GM12891 (cell line): Measurements from ENCODE around the gene ELOVL4.

ENCODE experiments used
- PAX5 ChIP-seq: IDR thresholded peaks from 2 replicates; pipeline ENCODE4 v1.6.1; 2011; ENCODE audit warnings: low read length, moderate library complexity, mild to moderate bottlenecking; ENCODE audit not compliant: insufficient read depth, severe bottlenecking
- POLR2A ChIP-seq: IDR thresholded peaks from 2 replicates; pipeline ENCODE4 v1.6.1; 2011; ENCODE audit warnings: low read depth, low read length, control low read depth
- POLR2AphosphoS5 ChIP-seq: IDR thresholded peaks from 2 replicates; pipeline ENCODE4 v1.6.1; 2011; ENCODE audit warnings: low read depth, low read length, control low read depth
- POU2F2 ChIP-seq: IDR thresholded peaks from 2 replicates; pipeline ENCODE4 v1.6.1; 2011; ENCODE audit warnings: low read depth, mild to moderate bottlenecking, control low read depth, low read length, moderate library complexity
- SPI1 ChIP-seq: IDR thresholded peaks from 2 replicates; pipeline ENCODE4 v1.6.1; 2011; ENCODE audit warnings: low read depth, low read length, control low read depth
- TAF1 ChIP-seq: IDR thresholded peaks from 2 replicates; pipeline ENCODE4 v1.6.1; 2011; ENCODE audit warnings: low read depth, low read length, control low read depth

DNA sequence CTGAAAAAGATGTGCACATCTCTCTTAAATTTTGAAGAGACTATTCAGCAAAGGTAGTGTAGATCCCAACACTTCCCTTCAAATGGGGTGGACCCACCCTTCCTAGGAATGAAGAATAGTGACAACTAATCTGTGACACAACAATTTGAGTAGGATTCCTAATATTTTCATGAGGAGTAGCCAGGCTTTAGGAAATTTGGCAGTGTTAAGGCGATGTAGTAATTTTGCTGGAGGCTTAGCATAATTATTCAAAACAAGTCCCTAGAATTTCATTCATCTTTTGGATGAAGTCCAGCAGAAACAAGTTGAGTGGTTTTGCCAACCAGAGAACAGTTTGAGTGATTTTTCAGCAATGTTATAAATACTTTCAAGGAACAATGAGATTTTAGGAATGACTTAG lies 52.4 kb downstream of the ELOVL4 start:
- no peak for TF ChIP-seq POLR2AphosphoS5
- no peak for TF ChIP-seq POLR2A
- no peak for TF ChIP-seq TAF1
- TF ChIP-seq SPI1: no peak
- no peak for TF ChIP-seq POU2F2
- TF ChIP-seq PAX5: no peak
